NCI-H1048 (cell line): ENCODE results near the gene TANC1.

Experiments used
- DNase-seq: peaks from one replicate; lab custom pipeline; 2025; lab: John Stamatoyannopoulos, UW

Gene TANC1

DNA sequence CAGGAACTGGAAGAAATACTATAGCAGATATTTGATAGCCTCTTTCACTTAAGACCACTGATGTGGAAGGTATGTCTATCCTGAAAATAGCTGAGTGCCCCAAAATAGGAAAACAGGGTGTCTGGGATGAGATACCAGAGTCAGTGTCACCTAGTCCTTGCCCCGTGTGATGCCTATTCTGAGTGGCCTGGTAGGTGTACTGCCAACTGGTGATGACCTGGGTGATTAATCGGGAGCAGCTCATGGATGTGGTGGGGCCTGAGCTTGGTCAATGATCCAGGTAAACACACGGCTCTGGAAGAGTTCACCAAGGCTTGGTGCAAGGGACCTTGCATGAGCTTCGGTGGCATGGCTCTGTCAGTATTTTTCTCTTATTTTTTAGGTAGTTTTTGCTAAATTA, 95.2 kb downstream of the TANC1 start:
- no peak for DNase-seq

DNA sequence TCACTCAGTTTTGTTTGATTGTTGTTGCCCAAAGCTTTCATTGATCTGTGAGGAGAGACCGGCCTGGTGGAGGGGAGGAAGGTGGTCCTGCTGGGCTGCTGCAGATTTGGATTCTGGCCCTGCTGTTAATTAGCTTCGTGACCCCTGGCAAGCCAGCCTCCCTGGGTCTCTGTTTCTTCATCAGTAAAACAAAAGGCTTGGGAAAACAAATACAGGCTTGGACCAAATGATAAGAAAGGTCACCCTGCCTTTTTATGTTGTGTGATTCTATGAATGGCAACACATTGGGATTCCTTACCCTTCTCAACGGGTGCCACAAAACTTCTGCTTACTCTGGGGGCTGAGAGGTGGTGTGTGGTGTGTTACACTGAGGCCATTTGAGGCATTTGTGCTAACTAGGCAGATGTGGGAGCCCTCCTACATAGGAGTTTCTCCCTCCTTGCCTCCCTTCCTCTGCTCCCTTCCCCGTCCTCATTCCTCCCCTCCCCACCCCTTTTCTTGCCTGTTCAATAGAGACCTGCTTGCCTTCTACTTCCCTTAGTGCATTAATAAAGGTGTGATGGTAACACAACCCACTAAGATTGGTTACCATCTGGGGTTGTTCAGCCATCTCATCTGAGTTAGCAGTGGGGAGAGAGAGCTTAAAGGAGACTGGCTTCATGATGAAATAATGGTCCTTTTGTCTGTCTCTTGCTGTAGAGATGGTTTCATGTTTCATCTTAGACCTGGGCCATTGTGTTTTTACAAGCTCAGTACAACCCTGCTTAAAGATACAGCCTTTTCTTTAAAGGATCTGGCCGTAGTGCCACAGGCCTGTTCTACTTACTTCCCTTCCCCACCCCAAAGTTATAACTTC, 96.2 kb downstream of the TANC1 start:
- DNase-seq: no peak

DNA sequence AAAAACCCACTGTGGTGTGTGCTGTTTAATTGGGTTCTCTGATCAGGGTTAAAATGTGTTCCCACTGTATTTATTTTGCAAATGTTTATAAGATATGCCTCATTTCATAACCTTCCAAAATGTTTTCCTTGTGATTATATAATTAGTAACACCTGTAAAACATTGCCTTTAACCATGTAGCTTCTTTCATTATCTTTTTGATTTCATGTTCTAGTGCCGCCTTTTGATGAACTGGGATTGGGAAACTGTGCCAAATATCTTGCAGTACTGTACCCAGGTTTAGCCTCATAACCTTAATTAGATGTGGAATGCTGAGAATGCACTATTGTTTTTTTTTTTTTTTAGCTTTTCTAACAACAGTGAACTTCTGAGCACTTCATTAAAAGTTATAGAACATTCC, 96.9 kb downstream of the TANC1 start:
- no peak for DNase-seq

GRCh38 chr2:159065891-159066290, 97.5 kb downstream of the TANC1 start:
- no peak for DNase-seq

DNA sequence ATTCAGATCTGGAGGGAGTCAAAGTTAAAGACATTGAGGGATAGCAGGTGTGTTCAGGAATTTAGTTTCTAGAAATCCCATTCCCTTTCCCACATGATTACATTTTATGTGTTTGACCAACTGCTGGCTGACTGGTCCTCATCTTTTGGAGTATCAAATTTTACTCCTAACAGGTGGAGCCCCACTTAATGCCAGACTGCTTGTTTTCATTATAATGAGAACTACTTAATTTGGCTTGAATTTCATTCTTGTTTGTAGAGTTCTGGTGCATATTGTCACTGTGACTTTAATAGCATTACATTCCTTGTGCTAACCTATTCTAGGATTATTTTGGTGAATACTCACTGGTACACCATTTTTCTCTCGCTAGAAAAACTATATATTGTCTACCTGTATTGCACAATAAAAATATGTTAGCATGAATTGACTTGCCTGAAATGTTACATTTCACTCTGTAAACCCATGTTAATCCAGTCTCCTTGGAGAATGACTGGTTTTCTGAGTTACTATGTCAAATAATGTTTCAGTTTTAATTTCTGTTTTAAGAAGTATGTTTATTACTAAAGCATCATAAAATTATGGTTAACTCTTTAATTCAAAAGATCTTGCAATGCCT, 98.2 kb downstream of the TANC1 start:
- DNase-seq: no peak

DNA sequence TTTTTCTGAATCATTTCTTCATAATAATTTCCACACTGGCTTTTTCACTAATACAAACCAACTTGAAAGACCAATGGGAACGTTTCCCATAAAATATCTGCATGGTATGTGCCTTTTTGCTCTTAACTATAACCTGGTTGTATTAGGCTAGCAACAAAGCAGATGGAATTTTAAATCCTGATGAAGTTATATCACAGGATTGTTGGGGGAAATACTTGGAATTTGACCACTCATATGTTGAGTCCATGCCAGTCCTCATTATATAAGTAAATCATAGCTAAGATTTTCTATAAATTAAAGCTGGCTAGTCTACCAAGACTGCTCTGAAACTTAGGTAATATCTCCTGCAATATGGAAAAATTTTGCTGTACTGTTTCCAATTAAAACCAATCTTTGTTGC, 99.5 kb downstream of the TANC1 start:
- no peak for DNase-seq

GRCh38 chr2:159069229-159069628, 100.8 kb downstream of the TANC1 start:
- no peak for DNase-seq

DNA sequence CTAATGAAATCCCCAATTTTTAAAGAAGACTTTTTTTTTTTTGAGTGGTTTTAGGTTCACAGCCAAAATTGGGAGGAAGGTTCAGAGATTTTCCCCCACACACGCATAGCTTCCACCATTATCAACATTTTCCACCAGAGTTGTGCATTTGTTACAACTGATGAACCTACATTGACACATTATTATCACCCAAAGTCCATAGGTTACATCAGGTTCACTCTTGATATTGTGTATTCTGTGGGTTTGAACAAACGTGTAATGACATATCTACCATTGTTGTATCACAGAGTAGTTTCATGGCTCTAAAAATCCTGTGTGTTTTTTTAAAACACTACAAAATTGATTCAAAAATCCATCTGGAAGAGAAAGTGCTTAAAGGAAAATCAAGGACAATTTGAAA, 101.8 kb downstream of the TANC1 start:
- no peak for DNase-seq

- DNase-seq: no peak
Observed at GRCh38 chr2:159071190-159071915, 102.9 kb downstream of the TANC1 start.

DNA sequence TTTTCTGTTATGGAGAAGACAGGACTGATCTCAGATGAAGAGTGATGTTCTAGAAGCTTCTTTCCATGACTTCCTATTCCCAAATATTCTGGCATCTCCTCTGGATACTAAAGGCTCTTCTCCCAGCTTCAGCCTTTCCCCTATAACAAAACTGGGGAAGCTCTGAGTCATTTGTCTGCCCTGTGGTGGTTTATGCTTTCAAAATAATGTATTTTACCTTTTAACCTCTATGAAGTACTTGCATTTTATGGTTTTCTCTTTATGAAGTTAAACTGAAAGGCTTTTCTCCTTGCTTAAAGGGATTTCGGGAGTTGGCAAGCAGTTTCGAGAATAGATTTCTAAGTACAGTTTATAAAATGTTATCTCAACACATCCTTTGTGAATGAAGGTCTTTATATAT, 104.4 kb downstream of the TANC1 start:
- DNase-seq: no peak

GRCh38 chr2:159073256-159073655, 104.8 kb downstream of the TANC1 start:
- DNase-seq: no peak

DNA sequence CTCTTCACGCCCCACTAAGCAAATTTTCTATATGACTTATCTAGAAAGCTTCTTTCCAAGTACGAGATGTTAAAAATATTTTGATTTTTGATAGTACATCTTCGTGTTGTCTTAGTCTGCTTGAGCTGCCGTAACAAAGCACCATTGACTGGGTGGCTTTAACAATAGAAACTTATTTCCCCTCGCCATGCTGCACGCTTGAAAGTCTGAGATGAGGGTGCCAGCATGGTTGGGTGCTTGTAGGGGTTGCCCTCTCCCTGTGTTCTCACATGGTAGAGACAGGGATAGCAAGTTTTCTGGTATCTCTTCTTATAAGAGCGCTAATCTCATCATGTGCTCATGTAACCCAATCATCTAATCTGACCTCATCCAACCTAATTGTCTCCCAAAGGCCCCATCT, 106.2 kb downstream of the TANC1 start:
- no peak for DNase-seq

DNA sequence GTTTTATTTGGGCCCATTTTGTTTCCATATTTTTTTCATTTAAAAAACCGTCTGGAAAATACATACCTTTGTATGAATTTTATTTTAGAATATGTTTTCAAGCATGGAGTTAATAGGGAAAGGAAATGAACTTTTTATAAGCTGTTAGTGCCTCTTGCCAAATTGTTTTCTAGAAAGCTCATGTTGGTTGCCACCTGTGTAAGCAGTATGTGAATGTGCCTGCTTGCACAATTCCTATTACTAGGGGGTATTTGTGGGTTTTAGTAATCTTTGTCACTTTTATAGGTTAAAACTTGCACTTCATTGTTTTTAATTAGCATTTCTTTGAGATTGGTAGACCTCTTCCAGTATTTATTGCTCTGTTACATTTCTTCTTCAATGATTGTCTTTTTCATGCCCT, 107.3 kb downstream of the TANC1 start:
- DNase-seq: no peak

DNA sequence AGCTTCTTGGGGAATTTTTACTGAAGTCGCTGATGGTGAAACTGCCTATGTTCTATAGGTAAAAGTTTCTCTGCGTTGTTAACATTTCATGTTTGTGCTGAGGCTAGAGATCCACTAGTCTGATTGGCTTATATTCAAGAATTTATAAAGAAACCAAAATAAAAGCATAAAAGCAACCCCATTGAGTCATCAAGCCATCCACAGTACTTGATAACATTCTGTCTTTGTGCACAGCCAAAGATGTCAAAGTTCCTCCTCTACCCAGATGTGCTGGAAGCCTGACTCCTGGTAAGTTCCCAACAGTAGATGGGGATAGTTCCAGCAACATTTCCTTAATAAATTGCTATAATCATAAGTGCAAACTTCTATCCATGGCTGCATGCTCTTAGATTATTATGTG, 107.8 kb downstream of the TANC1 start:
- no peak for DNase-seq

- DNase-seq: no peak
Observed at GRCh38 chr2:159077869-159078268, 109.4 kb downstream of the TANC1 start.

GRCh38 chr2:159078443-159078842, 110.0 kb downstream of the TANC1 start:
- no peak for DNase-seq

DNA sequence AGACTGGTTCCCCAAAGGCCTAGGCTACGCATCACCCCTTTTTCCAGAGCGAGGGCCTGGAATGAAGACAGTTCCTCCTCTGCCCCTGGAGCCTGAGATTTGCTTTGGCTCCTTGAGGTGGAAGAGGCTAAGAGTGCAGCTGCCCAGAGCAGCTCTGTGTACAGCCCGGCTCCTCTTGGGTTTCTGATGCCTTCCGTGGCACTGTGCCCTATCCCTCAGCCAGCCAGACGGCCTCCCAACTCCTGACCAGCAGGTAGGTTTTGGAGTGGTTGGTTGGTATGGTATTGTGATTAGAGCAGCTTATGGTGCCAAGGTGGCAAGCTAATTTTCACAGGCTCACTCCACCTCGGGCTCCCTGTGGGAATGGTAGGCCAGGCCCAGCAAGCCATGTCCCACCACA, 112.2 kb downstream of the TANC1 start:
- no peak for DNase-seq

DNA sequence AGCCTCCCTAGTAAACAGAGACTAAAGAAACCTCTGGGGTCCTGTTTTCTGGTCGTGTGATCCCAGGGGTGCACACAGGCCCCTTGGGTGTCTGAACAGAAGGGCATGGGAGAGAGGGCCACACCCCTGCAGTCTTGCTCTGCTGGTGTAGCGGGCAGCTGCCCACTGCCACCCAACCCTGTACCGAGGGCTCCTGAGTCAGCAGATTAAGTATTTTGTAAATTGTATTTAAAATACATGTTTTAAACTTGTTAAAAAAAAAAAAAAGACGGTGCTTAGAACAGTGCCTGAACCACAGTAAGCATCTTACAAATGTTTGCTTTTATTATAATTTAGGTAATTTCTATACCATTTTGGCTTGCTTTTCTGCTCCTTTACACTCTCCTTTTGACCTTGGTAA, 113.7 kb downstream of the TANC1 start:
- no peak for DNase-seq

GRCh38 chr2:159084384-159085370, 116.2 kb downstream of the TANC1 start:
- DNase-seq: no peak

GRCh38 chr2:159086342-159086741, 117.9 kb downstream of the TANC1 start:
- DNase-seq: no peak

GRCh38 chr2:159086826-159087225, 118.4 kb downstream of the TANC1 start:
- no peak for DNase-seq

GRCh38 chr2:159088906-159089305, 120.5 kb downstream of the TANC1 start:
- no peak for DNase-seq
